Measurements from ENCODE around the gene TGFBR3. TPM values are rescaled to one million over a fixed set of nuclear protein-coding genes. Genes with fewer than 3 reads are reported as not detected.

The TGFBR3 gene
- total and polyA plus RNA-seq, 2 of the 13 experiments (the other 11 are each of a cell fraction or from before 2014, with no cell fraction given) = 76.5 to 195 TPM

GRCh38 chr1:91889717-91890459 lies 3.9 kb upstream of the TGFBR3 start:
- TF ChIP-seq FOSL2 (CRISPR knock-in tag; IDR thresholded peaks at IDR 0.05) (peak; percentile 48; the same call in 1 of the 2 replicates), NR3C1 (CRISPR knock-in tag; IDR thresholded peaks at IDR 0.05) (no peak)
- CTCF ChIA-PET (ENCODE audit: low intra/inter-chr PET ratio, low total read pairs) = no interaction called here
- WGBS (ENCODE audit: low lambda C conversion rate) = 88% methylated on average over 5 of the region's 5 CpGs
- Histone ChIP-seq H3K4me2 (ENCODE audit: low read depth, low read length) (no peak overlapping the region), H2AFZ (ENCODE audit: low read length) (no peak overlapping the region), H3K9ac (ENCODE audit: insufficient read depth, low read depth, low read length) (no peak overlapping the region), H3K4me1 (ENCODE audit: insufficient read depth, low read length) (peaks cover 46% of the 10 kb centered on the region), H3K27me3 (ENCODE audit: control insufficient read depth in 1 of 2, insufficient read depth in 2 of 2, low read length in 2 of 2) (peaks cover 0 to 2% of the 10 kb centered on the region in 2 experiments; a peak in 1 of 5 replicates), H4K20me1 (ENCODE audit: insufficient read depth, low read length) (no peaks in the 10 kb centered on the region), H3K79me2 (ENCODE audit: insufficient read depth, low read length) (peaks cover 14% of the 10 kb centered on the region), H3K4me3 (replicated peaks in 1 of 3; ENCODE audit: insufficient read depth in 1 of 3, low read depth in 2 of 3, low read length in 3 of 3) (no peak overlapping the region), H3K27ac (ENCODE audit: extremely low read length, insufficient read depth, low read length) (no peak overlapping the region), H3K36me3 (replicated peaks in 1 of 2; ENCODE audit: control insufficient read depth in 1 of 2, insufficient read depth in 2 of 2, low read length in 2 of 2) (no peaks in the 10 kb centered on the region), H3K9me3 (ENCODE audit: low read length) (no peaks in the 10 kb centered on the region)
- no peak for ATAC-seq
- DNase-seq (ENCODE audit: low spot score) = peak; percentile 32
- BruUV-seq (replicated peaks) = no TSS peak
- intact Hi-C loops (cut with micrococcal nuclease; ENCODE audit: unreplicated experiment) (loop anchor here (10.0 kb wide), 1 partner anchor 125 kb away; no protein-coding TSS in a partner anchor), in situ Hi-C loops (cut with HindIII; ENCODE audit: extremely low pct_ligation_motif_present, low pct_unique_long_range_greater_than_20kb) (no loop called here)
- no peak for FAIRE-seq
- POLR2A ChIA-PET = no interaction called here

DNA sequence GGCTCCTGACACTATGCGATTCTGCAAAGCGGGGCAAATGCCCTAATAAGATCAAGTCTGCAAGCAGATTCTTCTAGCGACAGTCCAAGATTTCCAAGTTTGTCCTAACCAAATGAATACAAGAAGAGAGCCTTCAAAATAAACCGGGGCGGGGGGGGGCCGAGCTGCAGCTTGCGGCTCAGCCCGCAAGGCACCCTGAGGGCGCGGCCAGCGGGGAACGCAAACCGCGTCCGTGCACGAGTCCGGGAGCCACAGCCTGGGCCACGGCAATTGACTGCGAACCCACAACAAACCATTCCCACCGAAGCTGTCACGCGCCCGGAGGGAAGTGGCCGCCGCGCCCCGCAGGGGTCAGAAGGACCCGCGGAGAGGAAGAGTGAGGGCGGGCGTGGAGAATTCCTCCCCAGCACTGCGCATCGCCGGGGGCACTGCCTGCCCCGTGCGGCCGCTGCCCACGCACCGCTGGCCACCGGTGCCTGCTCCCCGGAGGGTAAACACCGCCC lies 687 bp downstream of the TGFBR3 start:
- Histone ChIP-seq H3K27me3 (ENCODE audit: control insufficient read depth in 1 of 2, insufficient read depth in 2 of 2, low read length in 2 of 2) (peaks cover 0 to 4% of the 10 kb centered on the region in 2 experiments; a peak in 1 of 5 replicates), H3K36me3 (replicated peaks in 1 of 2; ENCODE audit: control insufficient read depth in 1 of 2, insufficient read depth in 2 of 2, low read length in 2 of 2) (no peaks in the 10 kb centered on the region), H3K4me3 (replicated peaks in 1 of 3; ENCODE audit: insufficient read depth in 1 of 3, low read depth in 2 of 3, low read length in 3 of 3) (peak overlapping the region; percentile 87 to 100 (median 97)), H3K79me2 (ENCODE audit: insufficient read depth, low read length) (peaks cover 57% of the 10 kb centered on the region), H2AFZ (ENCODE audit: low read length) (no peak overlapping the region), H3K27ac (ENCODE audit: extremely low read length, insufficient read depth, low read length) (peak overlapping the region; percentile 81), H4K20me1 (ENCODE audit: insufficient read depth, low read length) (0 out of 2 replicates have a peak, but pooled peaks cover 3% of the 10 kb centered on the region), H3K9me3 (ENCODE audit: low read length) (no peaks in the 10 kb centered on the region), H3K9ac (ENCODE audit: insufficient read depth, low read depth, low read length) (peak overlapping the region; percentile 96), H3K4me1 (ENCODE audit: insufficient read depth, low read length) (peaks cover 51% of the 10 kb centered on the region), H3K4me2 (ENCODE audit: low read depth, low read length) (peak overlapping the region; percentile 96)
- no peak for DNase-seq (ENCODE audit: low spot score)
- in situ Hi-C loops (cut with HindIII; ENCODE audit: extremely low pct_ligation_motif_present, low pct_unique_long_range_greater_than_20kb) (no loop called here), intact Hi-C loops (cut with micrococcal nuclease; ENCODE audit: unreplicated experiment) (loop anchor here (2.0 to 10.0 kb wide), 2 partner anchors 58 to 120 kb away; no protein-coding TSS in a partner anchor)
- 0% methylated on average over 5 of the region's 42 CpGs for WGBS (ENCODE audit: low lambda C conversion rate)
- ATAC-seq = peak; percentile 11
- POLR2A ChIA-PET = interaction anchor here (1.1 to 3.5 kb wide), 5 partner anchors 12 to 56 kb away, joined by 3 to 26 read pairs (median 6); no protein-coding TSS in a partner anchor
- CTCF ChIA-PET (ENCODE audit: low intra/inter-chr PET ratio, low total read pairs) = no interaction called here
- BruUV-seq (replicated peaks) = no TSS peak
- FAIRE-seq = no peak
- TF ChIP-seq NFYB (CRISPR knock-in tag; IDR thresholded peaks at IDR 0.05) (no peak), ZNF543 (CRISPR knock-in tag; IDR thresholded peaks at IDR 0.05) (0 out of 2 replicates have a peak, but pooled peaks have one; percentile 17), ATF7-NPFF (CRISPR knock-in tag; IDR thresholded peaks at IDR 0.05; ENCODE audit: low read depth) (no peak), CBFB (CRISPR knock-in tag; IDR thresholded peaks at IDR 0.05) (no peak), JUNB (CRISPR knock-in tag; IDR thresholded peaks at IDR 0.05; ENCODE audit: borderline replicate concordance) (no peak), SRF (IDR thresholded peaks at IDR 0.05; ENCODE audit: low read depth, low read length) (no peak), KLF15 (CRISPR knock-in tag; IDR thresholded peaks at IDR 0.05; ENCODE audit: borderline replicate concordance) (no peak), STAT5B (CRISPR knock-in tag; IDR thresholded peaks at IDR 0.05) (no peak), ZNF678 (CRISPR knock-in tag; IDR thresholded peaks at IDR 0.05) (no peak)
- TF ChIP-seq, protein P1, sequence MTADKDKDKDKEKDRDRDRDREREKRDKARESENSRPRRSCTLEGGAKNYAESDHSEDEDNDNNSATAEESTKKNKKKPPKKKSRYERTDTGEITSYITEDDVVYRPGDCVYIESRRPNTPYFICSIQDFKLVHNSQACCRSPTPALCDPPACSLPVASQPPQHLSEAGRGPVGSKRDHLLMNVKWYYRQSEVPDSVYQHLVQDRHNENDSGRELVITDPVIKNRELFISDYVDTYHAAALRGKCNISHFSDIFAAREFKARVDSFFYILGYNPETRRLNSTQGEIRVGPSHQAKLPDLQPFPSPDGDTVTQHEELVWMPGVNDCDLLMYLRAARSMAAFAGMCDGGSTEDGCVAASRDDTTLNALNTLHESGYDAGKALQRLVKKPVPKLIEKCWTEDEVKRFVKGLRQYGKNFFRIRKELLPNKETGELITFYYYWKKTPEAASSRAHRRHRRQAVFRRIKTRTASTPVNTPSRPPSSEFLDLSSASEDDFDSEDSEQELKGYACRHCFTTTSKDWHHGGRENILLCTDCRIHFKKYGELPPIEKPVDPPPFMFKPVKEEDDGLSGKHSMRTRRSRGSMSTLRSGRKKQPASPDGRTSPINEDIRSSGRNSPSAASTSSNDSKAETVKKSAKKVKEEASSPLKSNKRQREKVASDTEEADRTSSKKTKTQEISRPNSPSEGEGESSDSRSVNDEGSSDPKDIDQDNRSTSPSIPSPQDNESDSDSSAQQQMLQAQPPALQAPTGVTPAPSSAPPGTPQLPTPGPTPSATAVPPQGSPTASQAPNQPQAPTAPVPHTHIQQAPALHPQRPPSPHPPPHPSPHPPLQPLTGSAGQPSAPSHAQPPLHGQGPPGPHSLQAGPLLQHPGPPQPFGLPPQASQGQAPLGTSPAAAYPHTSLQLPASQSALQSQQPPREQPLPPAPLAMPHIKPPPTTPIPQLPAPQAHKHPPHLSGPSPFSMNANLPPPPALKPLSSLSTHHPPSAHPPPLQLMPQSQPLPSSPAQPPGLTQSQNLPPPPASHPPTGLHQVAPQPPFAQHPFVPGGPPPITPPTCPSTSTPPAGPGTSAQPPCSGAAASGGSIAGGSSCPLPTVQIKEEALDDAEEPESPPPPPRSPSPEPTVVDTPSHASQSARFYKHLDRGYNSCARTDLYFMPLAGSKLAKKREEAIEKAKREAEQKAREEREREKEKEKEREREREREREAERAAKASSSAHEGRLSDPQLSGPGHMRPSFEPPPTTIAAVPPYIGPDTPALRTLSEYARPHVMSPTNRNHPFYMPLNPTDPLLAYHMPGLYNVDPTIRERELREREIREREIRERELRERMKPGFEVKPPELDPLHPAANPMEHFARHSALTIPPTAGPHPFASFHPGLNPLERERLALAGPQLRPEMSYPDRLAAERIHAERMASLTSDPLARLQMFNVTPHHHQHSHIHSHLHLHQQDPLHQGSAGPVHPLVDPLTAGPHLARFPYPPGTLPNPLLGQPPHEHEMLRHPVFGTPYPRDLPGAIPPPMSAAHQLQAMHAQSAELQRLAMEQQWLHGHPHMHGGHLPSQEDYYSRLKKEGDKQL (CRISPR knock-in tag; IDR thresholded peaks at IDR 0.05; ENCODE audit: low read depth) = no peak
